Endothelial cell of umbilical vein (primary cell): Measurements from ENCODE around the gene LGI4. TPM values are rescaled to one million over a fixed set of nuclear protein-coding genes. Genes with fewer than 3 reads are reported as not detected.

Experiments used
- BruUV-seq: library from RNA; stranded (reverse); fragments of 400-500 nt; replicated peaks from 2 replicates; lab custom pipeline; 2021; lab: Mats Ljungman, UMichigan
- CTCF ChIA-PET: fragments of 300-600, 350-600 bp; sonication (Branson Sonifier 250); formaldehyde crosslinking; loops from one replicate; lab custom pipeline; 2021; ENCODE audit warnings: antibody characterized with exemption, inconsistent platforms; lab: Charles Lee
- POLR2A ChIA-PET: fragments of 300-600, 350-600 bp; sonication (Branson Sonifier 250); formaldehyde crosslinking; loops from one replicate; lab custom pipeline; 2021; ENCODE audit warnings: antibody characterized with exemption, inconsistent platforms; lab: Charles Lee
- DNase-seq: peaks from one replicate; pipeline ENCODE4 v3.0.0-alpha.2; 2011; ENCODE audit warnings: low read depth, low spot score
- FAIRE-seq: peaks from 2 replicates; lab custom pipeline; 2011; peaks lifted over from hg19 to GRCh38; lab: Jason Lieb, UNC
- H2AFZ ChIP-seq: 2 replicates; pipeline ENCODE4 v1.6.0; 2012; ENCODE audit warnings: low read depth, low read length, control low read depth, inconsistent platforms
- H3K27ac ChIP-seq: 2 replicates; pipeline ENCODE4 v1.5.1; 2011; ENCODE audit warnings: low read depth, mild to moderate bottlenecking, control low read depth, low read length, moderate library complexity; ENCODE audit not compliant: insufficient read depth
- H3K27me3 ChIP-seq, 2 experiments: 2 replicates each; pipeline versions ENCODE4 v1.6.0 to v1.6.1; 2011; ENCODE audit warnings: low read length in 2 of 2, mixed read lengths in 1 of 2; ENCODE audit not compliant: control insufficient read depth in 2 of 2, insufficient read depth in 2 of 2
- H3K36me3 ChIP-seq, 2 experiments: 2 replicates in 1 of 2; 3 replicates in 1 of 2; pipeline ENCODE4 v1.5.1; 2011; ENCODE audit warnings: low read length in 2 of 2, mild to moderate bottlenecking in 1 of 2, moderate library complexity in 1 of 2; ENCODE audit not compliant: control insufficient read depth in 2 of 2, insufficient read depth in 2 of 2; ENCODE audit errors: extremely low read depth in 1 of 2
- H3K4me1 ChIP-seq: 3 replicates; pipeline ENCODE4 v1.5.1; 2011; ENCODE audit warnings: mild to moderate bottlenecking, low read length; ENCODE audit not compliant: control insufficient read depth, insufficient read depth; ENCODE audit errors: extremely low read depth
- H3K4me2 ChIP-seq: 2 replicates; pipeline ENCODE4 v1.6.1; 2011; ENCODE audit warnings: low read length, control low read depth, mixed read lengths; ENCODE audit not compliant: insufficient read depth
- H3K4me3 ChIP-seq, 3 experiments: fragments of 200-600 bp in 1 of 3; sonication (generic), shearing (Covaris generic) in 1 of 3; replicated peaks in 1 of 3; 2 replicates each; pipeline ENCODE4 v1.5.1; 2011 to 2016; ENCODE audit warnings: control low read depth in 3 of 3, low read length in 3 of 3, mild to moderate bottlenecking in 2 of 3, inconsistent platforms in 1 of 3, low read depth in 1 of 3, moderate library complexity in 1 of 3; ENCODE audit not compliant: insufficient read depth in 1 of 3
- H3K79me2 ChIP-seq: 2 replicates; pipeline ENCODE4 v1.6.0; 2012; ENCODE audit warnings: low read length, inconsistent platforms; ENCODE audit not compliant: control insufficient read depth, insufficient read depth
- H3K9ac ChIP-seq: replicated peaks from 2 replicates; pipeline ENCODE3; 2011; ENCODE audit warnings: low read length, control low read depth; ENCODE audit not compliant: insufficient read depth; ENCODE audit errors: extremely low read depth
- H3K9me1 ChIP-seq: replicated peaks from 3 replicates; pipeline ENCODE4 v1.6.0; 2011; ENCODE audit warnings: mild to moderate bottlenecking, low read length; ENCODE audit not compliant: control insufficient read depth, insufficient read depth; ENCODE audit errors: extremely low read depth
- H3K9me3 ChIP-seq: replicated peaks from 2 replicates; pipeline ENCODE4 v1.5.1; 2012; ENCODE audit warnings: low read length, inconsistent platforms; ENCODE audit not compliant: control insufficient read depth, insufficient read depth
- H4K20me1 ChIP-seq: replicated peaks from 2 replicates; pipeline ENCODE3; 2011; ENCODE audit warnings: mild to moderate bottlenecking, low read length; ENCODE audit not compliant: control insufficient read depth, insufficient read depth; ENCODE audit errors: extremely low read depth
- EZH2 ChIP-seq: IDR thresholded peaks from 2 replicates; pipeline ENCODE4 v1.6.1; 2012; ENCODE audit warnings: borderline replicate concordance, low read depth, mild to moderate bottlenecking, moderate library complexity, low read length, inconsistent platforms; ENCODE audit not compliant: severe bottlenecking
- FOS ChIP-seq: IDR thresholded peaks from 2 replicates; pipeline ENCODE4 v1.6.1; 2011; ENCODE audit warnings: mild to moderate bottlenecking, low read length, moderate library complexity, borderline replicate concordance; ENCODE audit not compliant: insufficient read depth
- GATA2 ChIP-seq: IDR thresholded peaks from 2 replicates; pipeline ENCODE4 v1.7.0; 2011; ENCODE audit warnings: low read depth, mild to moderate bottlenecking, moderate library complexity, mixed read lengths, low read length; ENCODE audit not compliant: insufficient read length, insufficient read depth
- JUN ChIP-seq: IDR thresholded peaks from 2 replicates; pipeline ENCODE4 v1.6.1; 2011; ENCODE audit warnings: borderline replicate concordance, low read depth; ENCODE audit not compliant: insufficient read length, insufficient read depth
- MYC ChIP-seq: IDR thresholded peaks from one replicate; pipeline ENCODE4 v1.6.1; 2011; ENCODE audit warnings: mild to moderate bottlenecking, low read depth, low read length
- POLR2A ChIP-seq: IDR thresholded peaks from 2 replicates; pipeline ENCODE4 v1.6.1; 2012; ENCODE audit warnings: low read depth, mild to moderate bottlenecking, control low read depth, low read length
- POLR2AphosphoS5 ChIP-seq: IDR thresholded peaks from 2 replicates; pipeline ENCODE4 v1.6.1; 2012; ENCODE audit warnings: low read depth, mild to moderate bottlenecking, control low read depth, low read length, moderate library complexity; ENCODE audit not compliant: insufficient read depth
- dilution Hi-C: fragments of 300-500 bp; cut with MboI; formaldehyde crosslinking; loops from one replicate; pipeline ENCODE4 v1.15.0; 2019; ENCODE audit warnings: low sequenced_read_pairs; ENCODE audit not compliant: extremely low pct_ligation_motif_present
- intact Hi-C: fragments of 100-400 bp; cut with micrococcal nuclease; formaldehyde crosslinking; loops from one replicate; pipeline ENCODE4 v1.10.0; 2022
- polyA plus RNA-seq, 4 experiments: library from polyadenylated mRNA; depleted of rRNA in 3 of 4; stranded (reverse) in 3 of 4; unstranded in 1 of 4; fragments of >200 nt; gene quantifications; 2 replicates each; pipeline versions ENCODE4 v1.2.1 to v1.2.3, GENCODE V29; 2011 to 2012; ENCODE audit warnings: missing spikeins in 1 of 4
- total RNA-seq: library from RNA; stranded (reverse); gene quantifications from 2 replicates; pipeline ENCODE4 v1.2.3, GENCODE V29; 2021
- TF ChIP-seq, protein P1 (sequence below), 2 donors: IDR thresholded peaks; 1 replicate in 1 of 2; 2 replicates in 1 of 2; pipeline ENCODE4 v1.5.1; 2011; ENCODE audit warnings: low read length in 2 of 2, mild to moderate bottlenecking in 2 of 2, moderate library complexity in 2 of 2, control low read depth in 1 of 2, inconsistent platforms in 1 of 2, low read depth in 1 of 2; ENCODE audit not compliant: insufficient read depth in 1 of 2; ENCODE audit errors: extremely low read depth in 1 of 2
- TF ChIP-seq, protein P2 (sequence below): IDR thresholded peaks from 2 replicates; pipeline ENCODE4 v1.6.1; 2011; ENCODE audit not compliant: insufficient read depth, insufficient read length

Gene LGI4
- total and polyA plus RNA-seq, 2 donors (not counting 3 experiments of a cell fraction or from before 2014, with no cell fraction given) = not detected

DNA sequence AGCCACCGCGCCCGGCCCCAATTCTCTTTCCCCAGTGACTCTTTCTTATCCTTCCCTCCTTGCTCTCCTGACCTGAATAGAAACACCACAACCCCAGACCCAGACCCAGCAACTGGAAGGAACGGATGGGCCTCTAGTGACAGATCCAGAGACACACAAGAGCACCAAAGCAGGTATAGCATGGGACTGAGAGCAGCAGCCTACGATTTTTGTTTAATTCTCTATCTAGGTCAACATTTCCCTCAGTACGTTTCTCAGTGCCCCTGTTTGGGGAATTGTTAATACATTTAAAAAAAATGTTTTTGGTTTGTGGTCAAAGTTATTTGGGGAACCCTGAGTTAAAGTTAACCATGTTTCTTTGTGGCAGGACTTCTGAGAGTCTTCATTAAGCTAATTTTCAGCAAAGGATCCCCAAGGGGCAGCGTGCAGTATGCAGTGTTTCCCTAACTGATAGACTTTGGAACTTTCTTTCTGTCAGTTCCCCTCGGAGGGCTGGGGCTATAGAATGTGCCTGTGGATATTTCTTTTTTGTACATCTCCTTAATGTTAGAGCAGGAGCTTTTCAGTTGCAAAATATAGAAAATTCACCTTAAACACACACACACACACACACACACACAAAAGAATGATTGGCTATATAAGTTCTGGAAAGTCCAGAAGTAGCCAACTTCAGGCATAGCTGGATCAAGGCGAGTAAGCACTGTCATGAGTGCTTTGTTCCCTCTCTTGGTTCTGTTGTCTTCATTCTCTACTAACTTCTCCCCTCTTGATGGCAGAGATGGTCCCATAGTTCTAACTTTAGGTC is 26.0 kb upstream of the LGI4 start:
- no peaks in the 10 kb centered on the region for H4K20me1 ChIP-seq
- peaks cover 5% of the 10 kb centered on the region for H3K9me3 ChIP-seq
- no peak overlapping the region for H2AFZ ChIP-seq
- no peak overlapping the region for H3K27ac ChIP-seq
- DNase-seq (no peak), FAIRE-seq (no peak)
- dilution Hi-C loops = no loop called here
- TF ChIP-seq FOS (no peak), EZH2 (no peak), MYC (no peak), JUN (no peak), POLR2AphosphoS5 (no peak), POLR2A (no peak), GATA2 (no peak)
- TF ChIP-seq, protein P1, sequence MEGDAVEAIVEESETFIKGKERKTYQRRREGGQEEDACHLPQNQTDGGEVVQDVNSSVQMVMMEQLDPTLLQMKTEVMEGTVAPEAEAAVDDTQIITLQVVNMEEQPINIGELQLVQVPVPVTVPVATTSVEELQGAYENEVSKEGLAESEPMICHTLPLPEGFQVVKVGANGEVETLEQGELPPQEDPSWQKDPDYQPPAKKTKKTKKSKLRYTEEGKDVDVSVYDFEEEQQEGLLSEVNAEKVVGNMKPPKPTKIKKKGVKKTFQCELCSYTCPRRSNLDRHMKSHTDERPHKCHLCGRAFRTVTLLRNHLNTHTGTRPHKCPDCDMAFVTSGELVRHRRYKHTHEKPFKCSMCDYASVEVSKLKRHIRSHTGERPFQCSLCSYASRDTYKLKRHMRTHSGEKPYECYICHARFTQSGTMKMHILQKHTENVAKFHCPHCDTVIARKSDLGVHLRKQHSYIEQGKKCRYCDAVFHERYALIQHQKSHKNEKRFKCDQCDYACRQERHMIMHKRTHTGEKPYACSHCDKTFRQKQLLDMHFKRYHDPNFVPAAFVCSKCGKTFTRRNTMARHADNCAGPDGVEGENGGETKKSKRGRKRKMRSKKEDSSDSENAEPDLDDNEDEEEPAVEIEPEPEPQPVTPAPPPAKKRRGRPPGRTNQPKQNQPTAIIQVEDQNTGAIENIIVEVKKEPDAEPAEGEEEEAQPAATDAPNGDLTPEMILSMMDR (IDR thresholded peaks at IDR 0.05; ENCODE audit: extremely low read depth in 1 of 2, insufficient read depth in 1 of 2, low read depth in 1 of 2, low read length in 2 of 2) = no peak
- TF ChIP-seq, protein P2, sequence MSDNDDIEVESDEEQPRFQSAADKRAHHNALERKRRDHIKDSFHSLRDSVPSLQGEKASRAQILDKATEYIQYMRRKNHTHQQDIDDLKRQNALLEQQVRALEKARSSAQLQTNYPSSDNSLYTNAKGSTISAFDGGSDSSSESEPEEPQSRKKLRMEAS = no peak
- peaks cover 34% of the 10 kb centered on the region in 2 experiments for H3K36me3 ChIP-seq
- H3K4me2 ChIP-seq = no peak overlapping the region
- ChIA-PET POLR2A (no interaction called here), CTCF (interaction anchor here (0.8 to 1.3 kb wide), 2 partner anchors 9 to 20 kb away, joined by 3 to 4 read pairs; no protein-coding TSS in a partner anchor)
- H3K79me2 ChIP-seq = peaks cover 27% of the 10 kb centered on the region
- H3K27me3 ChIP-seq = no peaks in the 10 kb centered on the region
- no peak overlapping the region for H3K9ac ChIP-seq
- no peak overlapping the region for H3K4me3 ChIP-seq
- H3K9me1 ChIP-seq = no peaks in the 10 kb centered on the region
- peaks cover 6% of the 10 kb centered on the region for H3K4me1 ChIP-seq
- no TSS peak for BruUV-seq
- intact Hi-C loops = no loop called here
